ENCODE data around the gene HNRNPA2B1.

GRCh38 chr7:26183545-26184280, 16.8 kb downstream of the HNRNPA2B1 start:
- TF ChIP-seq POLR2A (IDR thresholded peaks at IDR 0.05; ENCODE audit: control extremely low read depth in 1 of 2, low read depth in 2 of 2, low read length in 2 of 2) (peak in 1 of 2 experiments; percentile 13; a peak in 2 of 3 replicates), ZNF274 (IDR thresholded peaks at IDR 0.05; ENCODE audit: borderline replicate concordance, extremely low read depth, low read length) (no peak), CHD1 (IDR thresholded peaks at IDR 0.05; ENCODE audit: low read depth, low read length) (no peak), CTCF (IDR thresholded peaks at IDR 0.05; ENCODE audit: control extremely low read depth in 1 of 3, insufficient read depth in 1 of 3, low read depth in 1 of 3, low read length in 3 of 3) (no peak), EZH2 (IDR thresholded peaks at IDR 0.05; ENCODE audit: low read depth, low read length, severe bottlenecking) (no peak)

Measured in H1 (cell line).